ENCODE data around the gene PRSS53. TPM values are rescaled to one million over a fixed set of nuclear protein-coding genes. Genes with fewer than 3 reads are reported as not detected.

The PRSS53 gene
- total RNA-seq, 6 donors from 2014 or later: 0.91 to 8.4 (median 3.0) TPM

DNA sequence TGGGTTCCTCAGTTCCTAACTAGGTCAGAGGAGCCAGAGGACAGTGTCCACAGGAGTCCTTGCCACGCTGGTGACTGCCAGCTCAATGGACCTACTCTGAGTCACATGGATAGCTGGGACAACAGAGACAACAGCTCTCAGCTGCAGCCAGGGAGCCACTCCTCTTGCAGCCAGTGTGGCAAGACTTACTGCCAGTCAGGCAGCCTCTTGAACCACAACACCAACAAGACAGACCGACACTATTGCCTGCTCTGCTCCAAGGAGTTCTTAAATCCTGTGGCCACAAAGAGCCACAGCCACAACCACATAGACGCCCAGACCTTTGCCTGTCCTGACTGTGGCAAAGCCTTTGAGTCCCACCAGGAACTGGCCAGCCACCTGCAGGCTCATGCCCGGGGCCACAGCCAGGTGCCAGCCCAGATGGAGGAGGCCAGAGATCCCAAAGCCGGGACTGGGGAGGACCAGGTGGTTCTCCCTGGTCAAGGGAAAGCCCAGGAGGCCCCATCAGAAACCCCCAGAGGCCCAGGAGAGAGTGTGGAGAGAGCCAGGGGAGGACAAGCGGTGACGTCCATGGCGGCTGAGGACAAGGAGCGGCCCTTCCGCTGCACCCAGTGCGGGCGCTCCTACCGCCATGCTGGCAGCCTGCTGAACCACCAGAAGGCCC lies 7.9 kb downstream of the PRSS53 start:
- H3K4me3 ChIP-seq: no peak overlapping the region
- 91 to 97% methylated on average over 7 to 13 of the region's 13 CpGs for WGBS, 2 donors
- H3K27ac ChIP-seq: no peak overlapping the region
- no peak for ATAC-seq (ENCODE audit: low FRiP score in 2 of 2)
- H3K4me1 ChIP-seq: peaks cover 10 to 44% (median 18%) of the 10 kb centered on the region in 4 donors
- H3K27me3 ChIP-seq: no peaks in the 10 kb centered on the region
- no peak for DNase-seq
- peaks cover 37 to 96% (median 67%) of the 10 kb centered on the region in 4 donors for H3K36me3 ChIP-seq
- H3K9me3 ChIP-seq: no peaks in the 10 kb centered on the region
- TF ChIP-seq EP300 (IDR thresholded peaks at IDR 0.05) (no peak), POLR2AphosphoS5 (IDR thresholded peaks at IDR 0.05) (no peak), POLR2A (IDR thresholded peaks at IDR 0.05) (no peak)
- TF ChIP-seq, protein P1, sequence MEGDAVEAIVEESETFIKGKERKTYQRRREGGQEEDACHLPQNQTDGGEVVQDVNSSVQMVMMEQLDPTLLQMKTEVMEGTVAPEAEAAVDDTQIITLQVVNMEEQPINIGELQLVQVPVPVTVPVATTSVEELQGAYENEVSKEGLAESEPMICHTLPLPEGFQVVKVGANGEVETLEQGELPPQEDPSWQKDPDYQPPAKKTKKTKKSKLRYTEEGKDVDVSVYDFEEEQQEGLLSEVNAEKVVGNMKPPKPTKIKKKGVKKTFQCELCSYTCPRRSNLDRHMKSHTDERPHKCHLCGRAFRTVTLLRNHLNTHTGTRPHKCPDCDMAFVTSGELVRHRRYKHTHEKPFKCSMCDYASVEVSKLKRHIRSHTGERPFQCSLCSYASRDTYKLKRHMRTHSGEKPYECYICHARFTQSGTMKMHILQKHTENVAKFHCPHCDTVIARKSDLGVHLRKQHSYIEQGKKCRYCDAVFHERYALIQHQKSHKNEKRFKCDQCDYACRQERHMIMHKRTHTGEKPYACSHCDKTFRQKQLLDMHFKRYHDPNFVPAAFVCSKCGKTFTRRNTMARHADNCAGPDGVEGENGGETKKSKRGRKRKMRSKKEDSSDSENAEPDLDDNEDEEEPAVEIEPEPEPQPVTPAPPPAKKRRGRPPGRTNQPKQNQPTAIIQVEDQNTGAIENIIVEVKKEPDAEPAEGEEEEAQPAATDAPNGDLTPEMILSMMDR (IDR thresholded peaks at IDR 0.05): no peak

DNA sequence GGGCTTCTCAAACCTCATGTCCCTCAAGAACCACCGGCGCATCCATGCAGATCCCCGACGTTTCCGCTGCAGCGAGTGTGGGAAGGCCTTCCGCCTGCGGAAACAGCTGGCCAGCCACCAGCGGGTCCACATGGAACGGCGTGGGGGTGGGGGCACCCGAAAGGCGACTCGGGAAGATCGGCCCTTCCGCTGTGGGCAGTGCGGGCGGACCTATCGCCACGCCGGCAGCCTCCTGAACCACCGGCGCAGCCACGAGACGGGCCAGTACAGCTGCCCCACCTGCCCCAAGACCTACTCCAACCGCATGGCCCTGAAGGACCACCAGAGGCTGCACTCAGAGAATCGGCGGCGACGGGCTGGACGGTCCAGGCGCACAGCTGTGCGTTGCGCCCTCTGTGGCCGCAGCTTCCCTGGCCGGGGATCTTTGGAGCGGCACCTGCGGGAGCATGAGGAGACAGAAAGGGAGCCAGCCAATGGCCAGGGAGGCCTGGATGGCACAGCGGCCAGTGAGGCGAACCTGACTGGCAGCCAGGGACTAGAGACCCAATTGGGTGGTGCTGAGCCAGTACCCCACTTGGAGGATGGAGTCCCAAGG lies 8.6 kb downstream of the PRSS53 start:
- no peaks in the 10 kb centered on the region for H3K9me3 ChIP-seq
- no peaks in the 10 kb centered on the region for H3K27me3 ChIP-seq
- no peak for DNase-seq
- no peak overlapping the region for H3K4me3 ChIP-seq
- no peak for TF ChIP-seq EP300 (IDR thresholded peaks at IDR 0.05)
- TF ChIP-seq, protein P1 (IDR thresholded peaks at IDR 0.05): no peak
- no peak for TF ChIP-seq POLR2AphosphoS5 (IDR thresholded peaks at IDR 0.05)
- TF ChIP-seq POLR2A (IDR thresholded peaks at IDR 0.05): no peak
- H3K27ac ChIP-seq: no peak overlapping the region
- no peak for ATAC-seq (ENCODE audit: low FRiP score in 2 of 2)
- H3K4me1 ChIP-seq: peaks cover 14 to 52% (median 25%) of the 10 kb centered on the region in 4 donors
- 92 to 96% methylated on average over 7 to 38 of the region's 40 CpGs for WGBS, 2 donors
- peaks cover 37 to 90% (median 67%) of the 10 kb centered on the region in 4 donors for H3K36me3 ChIP-seq

DNA sequence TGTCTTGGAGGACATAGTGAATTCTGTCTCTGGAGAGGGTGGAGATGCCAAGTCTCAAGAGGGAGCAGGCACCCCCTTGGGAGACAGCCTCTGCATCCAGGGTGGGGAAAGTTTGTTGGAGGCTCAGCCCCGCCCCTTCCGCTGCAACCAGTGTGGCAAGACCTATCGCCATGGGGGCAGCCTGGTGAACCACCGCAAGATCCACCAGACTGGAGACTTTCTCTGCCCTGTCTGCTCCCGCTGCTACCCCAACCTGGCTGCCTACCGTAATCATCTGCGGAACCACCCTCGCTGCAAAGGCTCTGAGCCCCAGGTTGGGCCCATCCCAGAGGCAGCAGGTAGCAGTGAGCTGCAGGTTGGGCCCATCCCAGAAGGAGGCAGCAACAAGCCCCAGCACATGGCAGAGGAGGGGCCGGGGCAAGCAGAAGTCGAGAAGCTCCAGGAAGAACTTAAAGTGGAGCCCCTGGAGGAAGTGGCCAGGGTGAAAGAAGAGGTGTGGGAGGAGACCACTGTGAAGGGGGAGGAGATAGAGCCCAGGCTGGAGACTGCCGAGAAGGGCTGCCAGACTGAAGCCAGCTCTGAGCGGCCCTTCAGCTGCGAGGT lies 9.3 kb downstream of the PRSS53 start:
- Histone ChIP-seq H3K36me3 (peaks cover 37 to 84% (median 64%) of the 10 kb centered on the region in 4 donors), H3K9me3 (no peaks in the 10 kb centered on the region), H3K4me1 (peaks cover 17 to 53% (median 29%) of the 10 kb centered on the region in 4 donors), H3K27ac (no peak overlapping the region), H3K4me3 (no peak overlapping the region), H3K27me3 (no peaks in the 10 kb centered on the region)
- WGBS, 2 donors: 73 to 77% methylated on average over 6 to 13 of the region's 13 CpGs
- ATAC-seq (ENCODE audit: low FRiP score in 2 of 2) (no peak), DNase-seq (no peak)
- TF ChIP-seq POLR2A (IDR thresholded peaks at IDR 0.05): no peak
- TF ChIP-seq EP300 (IDR thresholded peaks at IDR 0.05): no peak
- TF ChIP-seq POLR2AphosphoS5 (IDR thresholded peaks at IDR 0.05): no peak
- TF ChIP-seq, protein P1 (IDR thresholded peaks at IDR 0.05): no peak

DNA sequence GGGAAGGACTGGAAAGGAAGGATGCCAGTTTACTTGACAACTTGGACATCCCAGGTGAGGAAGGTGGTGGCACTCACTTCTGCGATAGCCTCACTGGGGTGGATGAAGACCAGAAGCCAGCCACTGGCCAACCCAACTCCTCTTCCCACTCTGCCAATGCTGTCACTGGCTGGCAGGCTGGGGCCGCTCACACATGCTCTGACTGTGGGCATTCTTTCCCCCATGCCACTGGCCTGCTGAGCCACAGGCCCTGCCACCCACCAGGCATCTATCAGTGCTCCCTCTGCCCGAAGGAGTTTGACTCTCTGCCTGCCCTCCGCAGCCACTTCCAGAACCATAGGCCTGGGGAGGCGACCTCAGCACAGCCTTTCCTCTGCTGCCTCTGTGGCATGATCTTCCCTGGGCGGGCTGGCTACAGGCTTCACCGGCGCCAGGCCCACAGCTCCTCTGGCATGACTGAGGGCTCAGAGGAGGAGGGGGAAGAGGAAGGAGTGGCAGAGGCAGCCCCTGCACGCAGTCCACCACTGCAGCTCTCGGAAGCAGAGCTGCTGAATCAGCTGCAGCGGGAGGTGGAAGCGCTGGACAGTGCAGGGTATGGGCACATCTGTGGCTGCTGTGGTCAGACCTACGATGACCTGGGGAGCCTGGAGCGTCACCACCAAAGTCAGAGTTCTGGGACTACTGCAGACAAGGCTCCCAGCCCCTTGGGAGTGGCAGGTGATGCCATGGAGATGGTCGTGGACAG lies 10.0 kb downstream of the PRSS53 start:
- DNase-seq: no peak
- H3K36me3 ChIP-seq: peaks cover 37 to 78% (median 62%) of the 10 kb centered on the region in 4 donors
- no peak for ATAC-seq (ENCODE audit: low FRiP score in 2 of 2)
- peaks cover 17 to 48% (median 26%) of the 10 kb centered on the region in 4 donors for H3K4me1 ChIP-seq
- no peaks in the 10 kb centered on the region for H3K9me3 ChIP-seq
- no peak overlapping the region for H3K27ac ChIP-seq
- no peak overlapping the region for H3K4me3 ChIP-seq
- TF ChIP-seq, protein P1 (IDR thresholded peaks at IDR 0.05): no peak
- TF ChIP-seq EP300 (IDR thresholded peaks at IDR 0.05) (no peak), POLR2A (IDR thresholded peaks at IDR 0.05) (no peak), POLR2AphosphoS5 (IDR thresholded peaks at IDR 0.05) (no peak)
- WGBS, 2 donors: 88 to 90% methylated on average over 8 to 15 of the region's 15 CpGs
- H3K27me3 ChIP-seq: no peaks in the 10 kb centered on the region

Measured in upper lobe of left lung (tissue), 6 donors.